Measurements from ENCODE around the gene EXPH5. TPM values are rescaled to one million over a fixed set of nuclear protein-coding genes. Genes with fewer than 3 reads are reported as not detected.
"Not testable (repeated sequence)": the region's sequence is repeated elsewhere in the genome, so short reads cannot be mapped to it uniquely, and the experiment has no call there.

Gene EXPH5
- total and polyA plus RNA-seq, 4 donors = 0.84 to 8.2 (median 2.2) TPM

GRCh38 chr11:108589136-108589535 is 4.4 kb downstream of the EXPH5 start:
- Histone ChIP-seq H3K4me3 (ENCODE audit: low read depth, low read length) (no peak overlapping the region), H3K36me3 (ENCODE audit: control insufficient read depth, insufficient read depth, low read length) (no peaks in the 10 kb centered on the region), H3K27me3 (ENCODE audit: control insufficient read depth, insufficient read depth, low read length) (peaks cover 14% of the 10 kb centered on the region), H3K27ac (ENCODE audit: low read depth, low read length) (no peak overlapping the region), H3K9me3 (ENCODE audit: control insufficient read depth, insufficient read depth, low read length) (no peaks in the 10 kb centered on the region), H3K4me1 (ENCODE audit: control insufficient read depth, insufficient read depth, low read length) (peaks cover 9% of the 10 kb centered on the region)
- 40% methylated on average over 1 of the region's 1 CpG for WGBS (ENCODE audit: insufficient coverage)
- DNase-seq (ENCODE audit: low read depth in 4 of 6, low spot score in 6 of 6) = peak in 1 of 6 donors; percentile 3

- H3K4me3 ChIP-seq (ENCODE audit: low read depth, low read length) = no peak overlapping the region
- no peak for DNase-seq (ENCODE audit: low read depth in 4 of 6, low spot score in 6 of 6)
- H3K36me3 ChIP-seq (ENCODE audit: control insufficient read depth, insufficient read depth, low read length) = no peaks in the 10 kb centered on the region
- H3K27ac ChIP-seq (ENCODE audit: low read depth, low read length) = no peak overlapping the region
- WGBS (ENCODE audit: insufficient coverage) = no CpG with 5 or more reads among the region's 2 CpGs
- peaks cover 9% of the 10 kb centered on the region for H3K4me1 ChIP-seq (ENCODE audit: control insufficient read depth, insufficient read depth, low read length)
- no peaks in the 10 kb centered on the region for H3K9me3 ChIP-seq (ENCODE audit: control insufficient read depth, insufficient read depth, low read length)
- H3K27me3 ChIP-seq (ENCODE audit: control insufficient read depth, insufficient read depth, low read length) = peaks cover 14% of the 10 kb centered on the region
Measured at GRCh38 chr11:108588287-108588686, 5.3 kb downstream of the EXPH5 start.

GRCh38 chr11:108587109-108587508 is 6.5 kb downstream of the EXPH5 start:
- H3K9me3 ChIP-seq (ENCODE audit: control insufficient read depth, insufficient read depth, low read length) = no peaks in the 10 kb centered on the region
- WGBS (ENCODE audit: insufficient coverage) = no CpG with 5 or more reads among the region's 4 CpGs

GRCh38 chr11:108586600-108586999 is 7.0 kb downstream of the EXPH5 start:
- H3K4me3 ChIP-seq (ENCODE audit: low read depth, low read length) = no peak overlapping the region
- no peaks in the 10 kb centered on the region for H3K4me1 ChIP-seq (ENCODE audit: control insufficient read depth, insufficient read depth, low read length)
- WGBS (ENCODE audit: insufficient coverage) = no CpG with 5 or more reads among the region's 3 CpGs
- H3K9me3 ChIP-seq (ENCODE audit: control insufficient read depth, insufficient read depth, low read length) = no peaks in the 10 kb centered on the region
- DNase-seq (ENCODE audit: low read depth in 4 of 6, low spot score in 6 of 6) = no peak
- peaks cover 3% of the 10 kb centered on the region for H3K27me3 ChIP-seq (ENCODE audit: control insufficient read depth, insufficient read depth, low read length)
- H3K36me3 ChIP-seq (ENCODE audit: control insufficient read depth, insufficient read depth, low read length) = no peaks in the 10 kb centered on the region
- H3K27ac ChIP-seq (ENCODE audit: low read depth, low read length) = no peak overlapping the region

More at GRCh38 chr11:108587109-108587508, 6.5 kb downstream of the EXPH5 start:
- Histone ChIP-seq H3K4me1 (ENCODE audit: control insufficient read depth, insufficient read depth, low read length) (no peaks in the 10 kb centered on the region), H3K4me3 (ENCODE audit: low read depth, low read length) (no peak overlapping the region), H3K36me3 (ENCODE audit: control insufficient read depth, insufficient read depth, low read length) (no peaks in the 10 kb centered on the region), H3K27ac (ENCODE audit: low read depth, low read length) (no peak overlapping the region), H3K27me3 (ENCODE audit: control insufficient read depth, insufficient read depth, low read length) (peaks cover 6% of the 10 kb centered on the region)
- DNase-seq (ENCODE audit: low read depth in 4 of 6, low spot score in 6 of 6) = no peak

GRCh38 chr11:108586185-108586584 is 7.4 kb downstream of the EXPH5 start:
- not testable (repeated sequence) for H3K27ac ChIP-seq (ENCODE audit: low read depth, low read length); H3K36me3 ChIP-seq (ENCODE audit: control insufficient read depth, insufficient read depth, low read length); H3K4me3 ChIP-seq (ENCODE audit: low read depth, low read length); H3K9me3 ChIP-seq (ENCODE audit: control insufficient read depth, insufficient read depth, low read length); H3K27me3 ChIP-seq (ENCODE audit: control insufficient read depth, insufficient read depth, low read length); H3K4me1 ChIP-seq (ENCODE audit: control insufficient read depth, insufficient read depth, low read length); DNase-seq (ENCODE audit: low read depth in 4 of 6, low spot score in 6 of 6)
- no CpG with 5 or more reads among the region's 4 CpGs for WGBS (ENCODE audit: insufficient coverage)

- DNase-seq (ENCODE audit: low read depth in 4 of 6, low spot score in 6 of 6) = no peak
- Histone ChIP-seq H3K4me3 (ENCODE audit: low read depth, low read length) (no peak overlapping the region), H3K36me3 (ENCODE audit: control insufficient read depth, insufficient read depth, low read length) (no peaks in the 10 kb centered on the region), H3K9me3 (ENCODE audit: control insufficient read depth, insufficient read depth, low read length) (no peaks in the 10 kb centered on the region), H3K4me1 (ENCODE audit: control insufficient read depth, insufficient read depth, low read length) (no peaks in the 10 kb centered on the region), H3K27me3 (ENCODE audit: control insufficient read depth, insufficient read depth, low read length) (no peaks in the 10 kb centered on the region), H3K27ac (ENCODE audit: low read depth, low read length) (no peak overlapping the region)
Measured at GRCh38 chr11:108584973-108585372, 8.6 kb downstream of the EXPH5 start.

- DNase-seq (ENCODE audit: low read depth in 4 of 6, low spot score in 6 of 6) = no peak
- 100% methylated on average over 1 of the region's 2 CpGs for WGBS (ENCODE audit: insufficient coverage)
- H3K4me3 ChIP-seq (ENCODE audit: low read depth, low read length) = no peak overlapping the region
- no peaks in the 10 kb centered on the region for H3K27me3 ChIP-seq (ENCODE audit: control insufficient read depth, insufficient read depth, low read length)
- H3K9me3 ChIP-seq (ENCODE audit: control insufficient read depth, insufficient read depth, low read length) = no peaks in the 10 kb centered on the region
- H3K36me3 ChIP-seq (ENCODE audit: control insufficient read depth, insufficient read depth, low read length) = no peaks in the 10 kb centered on the region
- H3K4me1 ChIP-seq (ENCODE audit: control insufficient read depth, insufficient read depth, low read length) = no peaks in the 10 kb centered on the region
- H3K27ac ChIP-seq (ENCODE audit: low read depth, low read length) = no peak overlapping the region
Measured at GRCh38 chr11:108580645-108581044, 12.9 kb downstream of the EXPH5 start.

GRCh38 chr11:108580043-108580442 is 13.5 kb downstream of the EXPH5 start:
- no peak for DNase-seq (ENCODE audit: low read depth in 4 of 6, low spot score in 6 of 6)
- no peak overlapping the region for H3K27ac ChIP-seq (ENCODE audit: low read depth, low read length)
- no peaks in the 10 kb centered on the region for H3K36me3 ChIP-seq (ENCODE audit: control insufficient read depth, insufficient read depth, low read length)
- H3K27me3 ChIP-seq (ENCODE audit: control insufficient read depth, insufficient read depth, low read length) = no peaks in the 10 kb centered on the region
- H3K9me3 ChIP-seq (ENCODE audit: control insufficient read depth, insufficient read depth, low read length) = no peaks in the 10 kb centered on the region
- no peak overlapping the region for H3K4me3 ChIP-seq (ENCODE audit: low read depth, low read length)
- H3K4me1 ChIP-seq (ENCODE audit: control insufficient read depth, insufficient read depth, low read length) = no peaks in the 10 kb centered on the region

GRCh38 chr11:108576523-108576922 is 17.0 kb downstream of the EXPH5 start:
- DNase-seq (ENCODE audit: low read depth in 4 of 6, low spot score in 6 of 6) = no peak
- no peaks in the 10 kb centered on the region for H3K9me3 ChIP-seq (ENCODE audit: control insufficient read depth, insufficient read depth, low read length)
- no CpG with 5 or more reads among the region's 1 CpG for WGBS (ENCODE audit: insufficient coverage)
- H3K27me3 ChIP-seq (ENCODE audit: control insufficient read depth, insufficient read depth, low read length) = no peaks in the 10 kb centered on the region
- no peak overlapping the region for H3K27ac ChIP-seq (ENCODE audit: low read depth, low read length)
- H3K4me3 ChIP-seq (ENCODE audit: low read depth, low read length) = no peak overlapping the region
- H3K36me3 ChIP-seq (ENCODE audit: control insufficient read depth, insufficient read depth, low read length) = no peaks in the 10 kb centered on the region
- H3K4me1 ChIP-seq (ENCODE audit: control insufficient read depth, insufficient read depth, low read length) = no peaks in the 10 kb centered on the region

- no CpG with 5 or more reads among the region's 4 CpGs for WGBS (ENCODE audit: insufficient coverage)
- H3K27ac ChIP-seq (ENCODE audit: low read depth, low read length) = no peak overlapping the region
- no peak for DNase-seq (ENCODE audit: low read depth in 4 of 6, low spot score in 6 of 6)
- no peaks in the 10 kb centered on the region for H3K9me3 ChIP-seq (ENCODE audit: control insufficient read depth, insufficient read depth, low read length)
- no peak overlapping the region for H3K4me3 ChIP-seq (ENCODE audit: low read depth, low read length)
- no peaks in the 10 kb centered on the region for H3K36me3 ChIP-seq (ENCODE audit: control insufficient read depth, insufficient read depth, low read length)
- H3K4me1 ChIP-seq (ENCODE audit: control insufficient read depth, insufficient read depth, low read length) = no peaks in the 10 kb centered on the region
- no peaks in the 10 kb centered on the region for H3K27me3 ChIP-seq (ENCODE audit: control insufficient read depth, insufficient read depth, low read length)
Measured at GRCh38 chr11:108574675-108575074, 18.9 kb downstream of the EXPH5 start.

Measured in spinal cord (tissue), 10 donors.